ENCODE measurements around the gene RAB11FIP4.
"Not testable (repeated sequence)": the region's sequence is repeated elsewhere in the genome, so short reads cannot be mapped to it uniquely, and the experiment has no call there.

RAB11FIP4 gene

DNA sequence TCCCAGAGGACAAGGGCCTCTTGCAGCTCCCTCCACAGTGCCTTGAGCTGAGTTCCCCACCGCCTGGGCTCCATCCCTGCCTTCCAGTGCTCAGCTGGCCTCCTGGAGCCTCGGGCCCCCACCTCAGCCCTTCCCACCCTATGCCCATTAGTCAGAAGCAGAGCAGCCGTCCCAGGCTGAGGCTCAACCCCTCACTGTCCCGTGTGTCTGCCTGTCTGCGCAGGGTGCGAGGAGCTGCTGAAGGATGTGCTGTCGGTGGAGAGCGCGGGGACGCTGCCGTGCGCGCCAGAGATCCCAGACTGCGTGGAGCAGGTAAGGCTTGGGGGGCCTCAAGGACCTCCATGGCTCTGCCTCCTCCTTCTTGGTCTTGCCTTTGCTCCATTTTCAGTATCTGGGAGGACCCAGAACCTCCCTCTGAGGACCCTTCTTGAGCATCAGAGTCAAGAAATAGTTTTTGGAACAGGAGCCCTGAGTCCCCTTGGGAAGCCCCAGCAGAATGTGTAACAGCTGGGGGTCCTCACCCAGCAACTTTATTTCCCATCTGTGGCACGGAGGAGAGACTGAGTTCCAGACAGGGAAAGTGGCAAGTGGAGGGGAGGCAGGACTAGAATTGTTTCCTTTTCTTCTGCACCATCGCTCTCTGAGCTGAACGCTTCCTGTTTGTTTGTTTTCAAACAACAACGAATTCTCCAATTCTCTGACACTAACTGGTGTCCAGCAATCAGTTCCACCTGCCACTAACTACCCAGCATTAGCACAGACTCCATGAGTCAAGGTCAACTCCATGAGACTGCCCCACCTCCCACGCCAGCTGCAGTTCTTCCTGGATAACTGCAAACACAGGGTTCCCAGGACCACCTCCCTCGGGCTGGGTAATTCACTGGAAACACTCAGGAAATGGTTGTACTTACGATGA lies 42.6 kb downstream of the RAB11FIP4 start:
- no peak overlapping the region for H2AFZ ChIP-seq (ENCODE audit: low read depth, low read length)
- H3K36me3 ChIP-seq (ENCODE audit: insufficient read depth, low read length), result no peaks in the 10 kb centered on the region
- H3K4me3 ChIP-seq (ENCODE audit: low read length), result no peak overlapping the region
- H3K9me3 ChIP-seq (ENCODE audit: low read length), result no peaks in the 10 kb centered on the region
- peaks cover 5% of the 10 kb centered on the region for H3K4me1 ChIP-seq (ENCODE audit: insufficient read depth, low read length)
- no peaks in the 10 kb centered on the region for H3K27me3 ChIP-seq (ENCODE audit: insufficient read depth, low read length)

DNA sequence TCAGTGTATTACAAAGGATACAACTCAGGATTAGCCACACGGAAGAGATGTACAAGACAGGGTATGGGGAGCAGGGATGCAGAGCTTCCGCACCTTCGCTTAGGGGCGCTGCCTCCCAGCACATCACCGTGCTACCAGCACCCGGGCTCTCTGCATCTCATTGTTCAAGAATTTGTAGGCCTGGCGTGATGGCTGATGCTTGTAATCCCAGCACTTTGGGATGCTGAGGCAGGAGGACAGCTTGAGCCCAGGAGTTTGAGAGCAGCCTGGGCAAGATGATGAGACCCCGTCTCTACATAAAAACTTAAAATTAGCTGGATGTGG lies 43.2 kb downstream of the RAB11FIP4 start:
- Histone ChIP-seq H3K36me3 (ENCODE audit: insufficient read depth, low read length) (no peaks in the 10 kb centered on the region), H3K4me1 (ENCODE audit: insufficient read depth, low read length) (peaks cover 5% of the 10 kb centered on the region), H3K9me3 (ENCODE audit: low read length) (no peaks in the 10 kb centered on the region), H3K4me3 (ENCODE audit: low read length) (no peak overlapping the region), H2AFZ (ENCODE audit: low read depth, low read length) (no peak overlapping the region), H3K27me3 (ENCODE audit: insufficient read depth, low read length) (no peaks in the 10 kb centered on the region)

DNA sequence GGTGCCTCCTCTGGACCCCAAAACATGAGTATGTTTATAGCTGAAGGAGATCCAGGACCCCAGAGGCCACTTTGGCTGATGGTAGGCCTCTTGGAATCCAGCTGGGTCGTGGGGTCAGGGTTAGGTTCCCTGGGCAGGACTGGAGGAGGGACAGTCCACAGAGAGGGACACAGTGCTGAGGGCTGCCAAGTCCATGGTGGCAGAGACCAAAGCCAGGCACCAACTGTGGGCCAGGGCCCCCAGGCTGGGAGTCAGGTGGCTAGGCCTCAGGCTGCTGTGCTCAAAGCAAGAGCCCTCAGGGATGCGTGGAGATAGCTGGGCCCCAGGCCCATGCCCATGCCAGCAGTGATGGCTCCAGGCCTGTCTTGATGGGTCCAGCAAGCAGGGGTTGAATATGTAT lies 44.1 kb downstream of the RAB11FIP4 start:
- peaks cover 5% of the 10 kb centered on the region for H3K4me1 ChIP-seq (ENCODE audit: insufficient read depth, low read length)
- no peaks in the 10 kb centered on the region for H3K36me3 ChIP-seq (ENCODE audit: insufficient read depth, low read length)
- H3K9me3 ChIP-seq (ENCODE audit: low read length), result no peaks in the 10 kb centered on the region
- no peak overlapping the region for H2AFZ ChIP-seq (ENCODE audit: low read depth, low read length)
- H3K4me3 ChIP-seq (ENCODE audit: low read length), result no peak overlapping the region
- H3K27me3 ChIP-seq (ENCODE audit: insufficient read depth, low read length), result no peaks in the 10 kb centered on the region

DNA sequence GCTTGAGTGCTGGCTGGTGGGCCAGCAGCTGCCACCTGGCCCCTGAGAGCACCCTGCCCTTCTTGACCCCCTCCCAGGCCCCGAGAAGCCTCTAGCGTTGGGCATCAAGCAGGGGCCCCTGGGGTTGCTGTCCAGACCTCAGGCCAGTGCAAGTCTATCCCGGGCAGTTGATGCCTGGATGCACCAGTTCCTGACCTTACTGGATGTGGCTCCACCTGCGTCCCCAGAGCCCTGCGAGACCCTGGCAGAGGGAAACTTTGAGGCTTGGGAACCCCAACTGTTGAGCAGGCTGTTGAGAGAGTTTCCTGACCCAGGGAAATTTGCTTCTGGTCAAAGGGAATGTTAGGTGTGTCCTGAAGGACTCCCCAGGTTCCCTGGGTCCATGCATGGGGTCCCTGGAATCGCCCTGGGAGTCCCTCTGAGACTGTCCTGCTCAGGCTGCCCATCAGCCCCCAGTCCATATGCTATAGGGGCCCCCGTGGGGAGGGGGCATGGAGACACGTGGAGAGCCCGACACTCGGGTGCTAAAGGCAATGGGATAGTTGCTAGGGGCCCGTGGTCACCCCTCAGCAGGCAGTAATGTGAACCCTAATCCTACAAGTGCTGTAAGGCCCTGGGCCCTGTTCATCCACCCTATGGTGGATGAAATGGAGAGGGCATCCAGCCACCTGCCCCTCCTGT lies 46.4 kb downstream of the RAB11FIP4 start:
- no peaks in the 10 kb centered on the region for H3K9me3 ChIP-seq (ENCODE audit: low read length)
- H3K4me1 ChIP-seq (ENCODE audit: insufficient read depth, low read length), result no peaks in the 10 kb centered on the region
- H3K27me3 ChIP-seq (ENCODE audit: insufficient read depth, low read length), result no peaks in the 10 kb centered on the region
- no peaks in the 10 kb centered on the region for H3K36me3 ChIP-seq (ENCODE audit: insufficient read depth, low read length)
- no peak overlapping the region for H2AFZ ChIP-seq (ENCODE audit: low read depth, low read length)
- H3K4me3 ChIP-seq (ENCODE audit: low read length), result no peak overlapping the region

DNA sequence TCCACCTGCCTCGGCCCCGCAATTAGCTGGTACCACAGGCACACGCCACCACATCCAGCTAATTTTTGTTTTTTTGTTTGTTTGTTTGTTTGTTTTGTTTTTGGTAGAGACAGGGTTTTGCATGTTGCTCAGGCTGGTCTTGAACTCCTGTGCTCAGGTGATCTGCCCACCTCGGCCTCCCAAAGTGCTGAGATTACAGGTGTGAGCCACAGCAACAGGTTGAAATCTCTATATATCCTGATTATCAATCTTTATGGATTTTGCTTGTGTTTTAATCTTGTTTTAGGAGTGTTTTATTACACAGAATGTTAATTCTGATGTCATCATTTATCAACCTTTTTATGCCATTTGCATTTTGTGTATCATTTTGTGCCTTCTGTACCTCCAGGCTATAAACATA lies 48.2 kb downstream of the RAB11FIP4 start:
- Histone ChIP-seq H2AFZ (ENCODE audit: low read depth, low read length) (no peak overlapping the region), H3K4me3 (ENCODE audit: low read length) (no peak overlapping the region), H3K27me3 (ENCODE audit: insufficient read depth, low read length) (no peaks in the 10 kb centered on the region), H3K4me1 (ENCODE audit: insufficient read depth, low read length) (no peaks in the 10 kb centered on the region), H3K9me3 (ENCODE audit: low read length) (no peaks in the 10 kb centered on the region), H3K36me3 (ENCODE audit: insufficient read depth, low read length) (no peaks in the 10 kb centered on the region)

DNA sequence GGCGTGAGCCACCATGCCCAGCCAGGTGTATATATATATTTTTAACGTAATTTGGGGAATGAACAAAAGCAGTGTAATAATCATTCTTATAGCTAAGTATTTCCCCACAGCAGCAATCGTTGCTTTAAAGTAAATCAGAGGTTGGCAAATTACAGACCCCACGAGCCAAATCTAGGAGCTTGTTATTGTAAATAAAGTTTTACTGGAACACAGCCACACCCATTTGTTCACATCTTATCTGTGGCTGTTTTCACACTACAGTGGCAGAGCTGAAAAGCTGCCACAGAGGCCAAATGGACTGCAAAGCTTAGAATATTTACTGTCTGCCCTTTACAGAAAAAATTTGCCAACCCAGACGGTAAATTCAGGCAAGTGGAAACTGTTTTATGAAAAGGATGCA lies 50.8 kb downstream of the RAB11FIP4 start:
- Histone ChIP-seq H3K27me3 (ENCODE audit: insufficient read depth, low read length) (no peaks in the 10 kb centered on the region), H3K9me3 (ENCODE audit: low read length) (no peaks in the 10 kb centered on the region), H3K36me3 (ENCODE audit: insufficient read depth, low read length) (no peaks in the 10 kb centered on the region), H2AFZ (ENCODE audit: low read depth, low read length) (no peak overlapping the region), H3K4me3 (ENCODE audit: low read length) (no peak overlapping the region), H3K4me1 (ENCODE audit: insufficient read depth, low read length) (no peaks in the 10 kb centered on the region)

DNA sequence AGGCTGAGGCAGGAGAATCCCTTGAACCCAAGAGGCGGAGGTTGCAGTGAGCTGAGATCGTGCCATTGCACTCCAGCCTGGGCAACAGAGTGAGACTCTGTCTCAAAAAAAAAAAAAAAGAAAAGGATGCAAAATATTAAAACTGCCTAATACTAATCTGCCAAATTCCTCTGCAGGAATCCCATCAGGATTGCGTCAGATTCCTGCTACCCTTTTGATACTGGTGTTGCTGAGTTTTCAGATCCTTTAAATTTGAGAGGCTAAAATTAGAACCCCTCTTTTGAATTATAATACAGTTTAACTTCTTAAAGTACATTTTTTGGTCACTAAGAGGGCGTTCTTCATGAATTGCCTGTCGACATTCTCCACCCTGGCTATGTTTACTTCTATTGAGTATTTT lies 51.4 kb downstream of the RAB11FIP4 start:
- not testable (repeated sequence) for H3K4me3 ChIP-seq (ENCODE audit: low read length); H2AFZ ChIP-seq (ENCODE audit: low read depth, low read length); H3K36me3 ChIP-seq (ENCODE audit: insufficient read depth, low read length); H3K27me3 ChIP-seq (ENCODE audit: insufficient read depth, low read length); H3K4me1 ChIP-seq (ENCODE audit: insufficient read depth, low read length); H3K9me3 ChIP-seq (ENCODE audit: low read length)

DNA sequence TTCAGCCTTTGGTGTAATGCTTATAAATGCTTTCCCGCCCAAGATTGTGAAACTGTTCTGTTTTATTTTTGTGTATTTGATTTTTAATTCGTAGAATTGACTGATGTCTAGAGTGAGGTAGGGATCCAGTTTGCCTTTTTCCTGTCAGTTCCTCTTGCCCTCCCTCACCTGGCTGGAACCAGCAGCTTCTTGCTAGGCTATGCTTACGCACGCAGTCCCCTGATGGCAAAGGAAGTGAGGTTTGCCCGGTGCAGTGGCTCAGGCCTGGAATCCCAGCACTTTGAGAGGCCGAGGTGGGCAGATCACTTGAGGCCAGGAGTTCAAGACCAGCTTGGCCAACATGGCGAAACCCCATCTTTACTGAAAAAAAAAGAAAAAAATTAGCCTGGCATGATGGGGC lies 51.9 kb downstream of the RAB11FIP4 start:
- no peaks in the 10 kb centered on the region for H3K36me3 ChIP-seq (ENCODE audit: insufficient read depth, low read length)
- no peak overlapping the region for H2AFZ ChIP-seq (ENCODE audit: low read depth, low read length)
- H3K4me3 ChIP-seq (ENCODE audit: low read length), result no peak overlapping the region
- no peaks in the 10 kb centered on the region for H3K9me3 ChIP-seq (ENCODE audit: low read length)
- H3K4me1 ChIP-seq (ENCODE audit: insufficient read depth, low read length), result no peaks in the 10 kb centered on the region
- H3K27me3 ChIP-seq (ENCODE audit: insufficient read depth, low read length), result no peaks in the 10 kb centered on the region

DNA sequence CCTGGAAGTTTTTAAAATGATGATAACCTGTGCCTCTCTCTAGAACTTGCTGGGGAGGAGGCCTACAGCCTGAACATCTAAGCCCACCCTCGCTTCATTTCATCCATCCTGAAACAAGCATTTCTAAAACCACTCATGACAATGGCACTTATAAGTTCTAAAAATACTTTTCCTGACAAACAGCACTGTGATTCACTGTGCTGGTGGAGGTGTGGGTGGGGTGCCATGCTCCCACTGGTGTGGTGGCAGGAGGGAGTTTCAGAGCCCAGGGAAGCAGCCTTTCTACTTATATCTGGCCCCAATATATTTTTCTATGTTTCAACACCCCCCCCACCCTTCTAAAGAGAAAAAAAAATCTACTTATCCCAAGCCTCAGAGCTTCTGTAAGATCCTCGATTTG lies 52.6 kb downstream of the RAB11FIP4 start:
- Histone ChIP-seq H3K4me1 (ENCODE audit: insufficient read depth, low read length) (no peaks in the 10 kb centered on the region), H3K4me3 (ENCODE audit: low read length) (no peak overlapping the region), H3K36me3 (ENCODE audit: insufficient read depth, low read length) (no peaks in the 10 kb centered on the region), H3K27me3 (ENCODE audit: insufficient read depth, low read length) (no peaks in the 10 kb centered on the region), H2AFZ (ENCODE audit: low read depth, low read length) (no peak overlapping the region), H3K9me3 (ENCODE audit: low read length) (no peaks in the 10 kb centered on the region)

DNA sequence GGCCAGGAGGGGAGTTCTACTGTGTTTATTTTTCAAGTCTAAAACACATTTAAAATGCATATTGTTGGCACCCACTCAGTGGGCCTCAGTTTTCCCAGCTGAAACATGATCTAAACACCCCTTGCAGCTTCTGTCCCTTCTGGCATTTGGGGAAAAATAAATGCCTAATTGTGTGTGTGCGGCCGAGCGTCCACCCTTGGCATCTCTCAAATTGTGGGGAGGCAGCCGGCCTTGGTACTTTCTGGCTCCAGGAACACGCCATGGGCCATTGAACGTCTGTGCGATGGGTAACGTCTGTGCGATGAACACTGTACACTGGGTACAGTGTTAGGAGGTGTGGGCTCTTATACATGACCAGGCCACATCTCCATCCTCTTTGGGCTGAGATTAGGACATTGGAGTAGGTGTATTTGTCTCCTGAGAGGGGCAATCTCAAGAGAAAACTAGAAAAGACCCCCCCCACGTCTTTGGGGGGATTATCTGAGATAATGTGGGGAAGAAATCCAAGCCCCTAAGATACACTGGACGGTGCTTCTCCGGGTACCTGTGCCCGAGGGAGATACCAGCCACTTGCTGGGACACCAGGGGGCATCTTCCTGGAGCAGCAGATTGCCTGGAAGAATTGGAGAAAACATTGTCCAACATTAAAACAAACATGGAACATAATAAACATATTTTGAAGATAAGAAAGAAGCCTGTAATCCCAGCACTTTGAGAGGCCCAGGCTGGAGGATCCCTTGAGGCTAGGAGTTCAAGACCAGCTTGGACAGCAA lies 54.9 kb downstream of the RAB11FIP4 start:
- H3K36me3 ChIP-seq (ENCODE audit: insufficient read depth, low read length), result no peaks in the 10 kb centered on the region
- no peak overlapping the region for H3K4me3 ChIP-seq (ENCODE audit: low read length)
- no peaks in the 10 kb centered on the region for H3K27me3 ChIP-seq (ENCODE audit: insufficient read depth, low read length)
- no peaks in the 10 kb centered on the region for H3K4me1 ChIP-seq (ENCODE audit: insufficient read depth, low read length)
- H2AFZ ChIP-seq (ENCODE audit: low read depth, low read length), result no peak overlapping the region
- no peaks in the 10 kb centered on the region for H3K9me3 ChIP-seq (ENCODE audit: low read length)

DNA sequence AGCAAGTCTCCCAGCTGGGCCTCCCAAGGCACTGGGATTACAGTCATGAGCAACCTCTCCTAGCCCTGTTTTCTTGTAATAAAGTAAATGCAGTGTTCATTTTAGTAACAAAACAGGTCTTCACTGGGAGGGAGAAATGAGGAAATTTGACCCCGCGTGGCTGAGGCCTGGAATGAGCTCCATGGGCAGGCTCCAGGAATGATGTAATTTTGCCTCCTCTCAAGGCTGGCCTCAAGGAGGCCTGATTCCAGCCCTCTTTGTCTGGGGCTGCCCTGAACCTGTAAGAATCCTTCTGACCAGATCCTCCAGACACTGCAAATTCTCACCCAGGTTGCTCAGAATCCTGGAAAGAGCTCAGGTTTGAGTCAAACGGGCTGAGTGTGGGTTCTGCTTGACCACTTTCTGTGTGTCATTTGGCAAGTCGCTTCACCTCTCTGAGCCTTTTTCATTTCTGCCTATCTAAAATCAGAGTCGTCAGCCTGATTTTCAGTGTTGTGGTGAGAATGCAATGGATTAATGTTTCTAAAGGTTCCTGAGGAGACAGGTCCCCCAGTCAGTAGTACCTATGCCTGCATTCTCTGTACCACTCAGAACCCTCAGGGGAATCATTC lies 57.1 kb downstream of the RAB11FIP4 start:
- Histone ChIP-seq H3K4me1 (ENCODE audit: insufficient read depth, low read length) (no peaks in the 10 kb centered on the region), H3K36me3 (ENCODE audit: insufficient read depth, low read length) (no peaks in the 10 kb centered on the region), H2AFZ (ENCODE audit: low read depth, low read length) (no peak overlapping the region), H3K4me3 (ENCODE audit: low read length) (no peak overlapping the region), H3K27me3 (ENCODE audit: insufficient read depth, low read length) (no peaks in the 10 kb centered on the region), H3K9me3 (ENCODE audit: low read length) (no peaks in the 10 kb centered on the region)

DNA sequence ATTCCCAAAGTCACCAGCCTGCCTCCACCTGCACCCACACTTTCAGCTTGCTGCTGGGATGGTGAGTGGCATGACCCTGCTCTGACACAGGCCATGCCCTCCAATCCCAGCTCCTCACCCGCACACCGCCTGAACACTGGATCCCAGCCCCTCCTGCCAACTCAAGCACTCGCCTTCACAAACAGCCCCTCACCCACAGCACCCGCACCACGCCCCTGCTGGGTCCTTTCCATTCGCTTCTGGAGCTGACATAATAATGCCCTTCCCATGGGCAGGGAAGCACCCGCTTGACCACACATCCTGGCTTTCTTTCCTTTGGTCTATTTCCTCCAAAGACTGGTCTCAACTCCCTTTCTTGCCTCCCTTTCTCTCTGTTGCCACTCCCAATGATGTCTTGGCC lies 57.6 kb downstream of the RAB11FIP4 start:
- Histone ChIP-seq H3K4me3 (ENCODE audit: low read length) (no peak overlapping the region), H3K27me3 (ENCODE audit: insufficient read depth, low read length) (no peaks in the 10 kb centered on the region), H3K36me3 (ENCODE audit: insufficient read depth, low read length) (no peaks in the 10 kb centered on the region), H2AFZ (ENCODE audit: low read depth, low read length) (no peak overlapping the region), H3K9me3 (ENCODE audit: low read length) (no peaks in the 10 kb centered on the region), H3K4me1 (ENCODE audit: insufficient read depth, low read length) (no peaks in the 10 kb centered on the region)

DNA sequence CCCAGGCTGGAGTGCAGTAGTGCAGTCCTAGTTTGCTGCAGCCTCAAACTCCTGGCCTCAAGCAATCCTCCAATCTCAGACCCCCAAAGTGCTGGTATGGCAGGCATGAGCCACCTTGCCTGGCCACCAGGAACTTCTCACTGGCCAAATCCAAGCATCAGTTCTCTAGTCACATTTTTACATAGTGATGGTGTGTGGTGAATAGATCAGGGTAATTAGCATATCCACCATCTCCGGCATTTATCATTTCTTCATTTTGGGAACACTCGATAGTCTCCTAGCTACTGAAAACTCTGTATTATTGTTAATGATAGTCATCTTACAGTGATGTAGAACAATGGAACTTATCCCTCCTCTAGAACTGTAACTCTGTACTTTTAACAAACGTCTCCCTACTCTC lies 58.3 kb downstream of the RAB11FIP4 start:
- no peak overlapping the region for H2AFZ ChIP-seq (ENCODE audit: low read depth, low read length)
- no peaks in the 10 kb centered on the region for H3K4me1 ChIP-seq (ENCODE audit: insufficient read depth, low read length)
- H3K36me3 ChIP-seq (ENCODE audit: insufficient read depth, low read length), result no peaks in the 10 kb centered on the region
- no peaks in the 10 kb centered on the region for H3K9me3 ChIP-seq (ENCODE audit: low read length)
- no peak overlapping the region for H3K4me3 ChIP-seq (ENCODE audit: low read length)
- H3K27me3 ChIP-seq (ENCODE audit: insufficient read depth, low read length), result no peaks in the 10 kb centered on the region

Measured in neuron (in vitro differentiated cells).